GM18951 (cell line): ENCODE results near the gene PTPRC.

Experiments used
- POLR2A ChIP-seq: IDR thresholded peaks from 4 replicates; pipeline ENCODE4 v1.6.1; 2011; ENCODE audit warnings: mild to moderate bottlenecking; ENCODE audit not compliant: insufficient read length, insufficient read depth; ENCODE audit errors: extremely low read depth
- in situ Hi-C: fragments of 300-500 bp; cut with MboI; formaldehyde crosslinking; loops from one replicate; pipeline ENCODE4 v1.12.0; 2022; ENCODE audit warnings: low sequenced_read_pairs, mixed read lengths, inconsistent platforms; ENCODE audit not compliant: unreplicated experiment

Gene PTPRC

GRCh38 chr1:198793714-198794113 is 154.9 kb downstream of the PTPRC start:
- no peak for TF ChIP-seq POLR2A
- in situ Hi-C loops, result no loop called here

- in situ Hi-C loops, result no loop called here
- TF ChIP-seq POLR2A, result no peak
These were observed 155.7 kb downstream of the PTPRC start for GRCh38 chr1:198794498-198794897.

GRCh38 chr1:198797656-198798055 is 158.8 kb downstream of the PTPRC start:
- no peak for TF ChIP-seq POLR2A
- in situ Hi-C loops, result no loop called here

- in situ Hi-C loops, result no loop called here
- TF ChIP-seq POLR2A, result no peak
These were observed 160.1 kb downstream of the PTPRC start for GRCh38 chr1:198798923-198799386.

- in situ Hi-C loops, result no loop called here
- TF ChIP-seq POLR2A, result no peak
These were observed 166.8 kb downstream of the PTPRC start for GRCh38 chr1:198805498-198806151.

- in situ Hi-C loops, result no loop called here
- no peak for TF ChIP-seq POLR2A
These were observed 168.0 kb downstream of the PTPRC start for GRCh38 chr1:198806861-198807260.
